ENCODE measurements around the gene ANKRD42. TPM values are rescaled to one million over a fixed set of nuclear protein-coding genes. Genes with fewer than 3 reads are reported as not detected.
A peak's percentile ranks its signal among the peaks of the same experiment; 100 is the strongest.

Gene ANKRD42
- polyA plus RNA-seq, 2 of the 4 experiments (the other 2 are of a cell fraction) = 9.1 to 13.2 TPM

- TF ChIP-seq HMGXB4 (CRISPR knock-in tag; IDR thresholded peaks at IDR 0.05; ENCODE audit: borderline replicate concordance) (no peak), POLR2A (IDR thresholded peaks at IDR 0.05; ENCODE audit: low read length) (peak; percentile 56; the same call in 1 of the 2 replicates), MAFK (IDR thresholded peaks at IDR 0.05; ENCODE audit: partially characterized antibody) (no peak), ZSCAN20 (CRISPR knock-in tag; IDR thresholded peaks at IDR 0.05) (no peak), ATOH8 (CRISPR knock-in tag; IDR thresholded peaks at IDR 0.05; ENCODE audit: low read depth) (no peak), CHD4 (IDR thresholded peaks at IDR 0.05; ENCODE audit: borderline replicate concordance) (0 out of 2 replicates have a peak, but pooled peaks have one; percentile 42), CHD2 (IDR thresholded peaks at IDR 0.05; ENCODE audit: low read length, partially characterized antibody) (no peak), MAX (IDR thresholded peaks at IDR 0.05) (no peak; the same call in 1 of the 2 replicates)
Measured at GRCh38 chr11:83156144-83156995, 37.1 kb upstream of the ANKRD42 start (continued).

GRCh38 chr11:83156996-83157593, 36.4 kb upstream of the ANKRD42 start, which contains the start of gene PCF11:
TSS of gene PCF11 (plus strand) at chr11:83157131. CDS start at chr11:83157440, 309 bp downstream.
- FAIRE-seq (no peak), ATAC-seq (peak; percentile 36 to 45), DNase-seq (ENCODE audit: low read depth in 1 of 2, low spot score in 1 of 2) (peak in 1 of 2 experiments; percentile 28)
- POLR2A ChIA-PET = interaction anchor here (0.6 to 2.8 kb wide), 31 partner anchors 9 to 256 kb away, joined by 3 to 44 read pairs (median 5); partner anchors contain the start of genes ANKRD42, CCDC90B, DDIAS and PRCP
- Histone ChIP-seq H3K4me1 (peaks cover 29% of the 10 kb centered on the region), H3K4me2 (peak within 1 kb of the TSS; percentile 99), H3K27ac (peak within 1 kb of the TSS; percentile 94 to 99), H3K9me3 (no peaks in the 10 kb centered on the region), H3K4me3 (peak within 1 kb of the TSS; percentile 97)
- WGBS (ENCODE audit: missing lambda C conversion rate) = 2% methylated on average over 36 of the region's 55 CpGs
- CTCF ChIA-PET = interaction anchor here (0.6 to 2.5 kb wide), 5 partner anchors 23 to 438 kb away, joined by 3 to 10 read pairs (median 3); no protein-coding TSS in a partner anchor
- TF ChIP-seq RAD21 (conservative IDR thresholded peaks at IDR 0.05 in 1 of 2, IDR thresholded peaks at IDR 0.05 in 1 of 2) = 0 out of 5 replicates have a peak, but pooled peaks of 1 of the 2 experiments have one; percentile 8
- TF ChIP-seq TP53 (CRISPR knock-in tag; IDR thresholded peaks at IDR 0.05) = no peak
- TF ChIP-seq ZSCAN20 (CRISPR knock-in tag; IDR thresholded peaks at IDR 0.05) = no peak
- TF ChIP-seq BCL3 (IDR thresholded peaks at IDR 0.05) = peak; percentile 91; the same call in 2 of the 3 replicates
- TF ChIP-seq PHF8 (IDR thresholded peaks at IDR 0.05; ENCODE audit: borderline replicate concordance, low read depth) = peak; percentile 55
- peak; percentile 96 for TF ChIP-seq POLR2A (IDR thresholded peaks at IDR 0.05; ENCODE audit: low read length)
- peak; percentile 77 for TF ChIP-seq USF2 (IDR thresholded peaks at IDR 0.05)
- peak; percentile 54 to 81 for TF ChIP-seq JUN (IDR thresholded peaks at IDR 0.05)
- peak; percentile 2; the same call in 1 of the 2 replicates for TF ChIP-seq MAX (IDR thresholded peaks at IDR 0.05)
- no peak for TF ChIP-seq POLR2AphosphoS2 (conservative IDR thresholded peaks at IDR 0.05; ENCODE audit: low read length)

All from A549 (cell line).